CD8-positive, alpha-beta memory T cell (primary cell): Measurements from ENCODE around the gene GLYAT. TPM values are rescaled to one million over a fixed set of nuclear protein-coding genes. Genes with fewer than 3 reads are reported as not detected.

Source experiments
- CTCF ChIA-PET: fragments of 350-600 bp; sonication (Branson Sonifier 250); formaldehyde crosslinking; loops from one replicate; lab custom pipeline; 2021; ENCODE audit warnings: antibody characterized with exemption; lab: Charles Lee
- POLR2A ChIA-PET: fragments of 350-600 bp; sonication (Branson Sonifier 250); formaldehyde crosslinking; loops from one replicate; lab custom pipeline; 2021; ENCODE audit warnings: antibody characterized with exemption; lab: Charles Lee
- DNase-seq, 5 donors: peaks; one replicate each; pipeline versions ENCODE4 v3.0.0 to v3.0.0-alpha.2; 2020 to 2022; ENCODE audit warnings: mixed read lengths in 1 of 5
- H3K27ac ChIP-seq: one replicate; pipeline ENCODE4 v1.7.0; 2013; ENCODE audit warnings: low read depth, mild to moderate bottlenecking, low read length, moderate library complexity
- H3K27me3 ChIP-seq: 2 replicates; pipeline ENCODE4 v1.7.0; 2013; ENCODE audit warnings: low read length, mild to moderate bottlenecking; ENCODE audit not compliant: insufficient read depth, poor library complexity, severe bottlenecking
- H3K36me3 ChIP-seq: 2 replicates; pipeline ENCODE4 v1.7.0; 2013; ENCODE audit warnings: mild to moderate bottlenecking, low read length, moderate library complexity; ENCODE audit not compliant: insufficient read depth
- H3K4me1 ChIP-seq: 2 replicates; pipeline ENCODE4 v1.7.0; 2013; ENCODE audit warnings: mild to moderate bottlenecking, low read length, moderate library complexity; ENCODE audit not compliant: insufficient read depth
- H3K4me3 ChIP-seq: 2 replicates; pipeline ENCODE4 v1.7.0; 2013; ENCODE audit warnings: mild to moderate bottlenecking, low read length
- H3K9me3 ChIP-seq: 2 replicates; pipeline ENCODE4 v1.7.0; 2013; ENCODE audit warnings: mild to moderate bottlenecking, low read length
- H3K27ac Mint-ChIP-seq, 8 donors: one replicate each; pipeline ENCODE4 v1.8.0; 2020 to 2021; ENCODE audit warnings: mixed read lengths in 8 of 8, mild to moderate bottlenecking in 6 of 8, inconsistent platforms in 3 of 8, moderate library complexity in 3 of 8
- H3K27me3 Mint-ChIP-seq, 2 donors: one replicate each; pipeline ENCODE4 v1.8.0; 2020 to 2021; ENCODE audit warnings: mixed read lengths in 2 of 2, mild to moderate bottlenecking in 1 of 2, moderate library complexity in 1 of 2
- H3K36me3 Mint-ChIP-seq, 3 donors: one replicate each; pipeline ENCODE4 v1.8.0; 2020 to 2021; ENCODE audit warnings: mixed read lengths in 3 of 3, inconsistent platforms in 1 of 3, mild to moderate bottlenecking in 1 of 3
- H3K4me1 Mint-ChIP-seq, 3 donors: one replicate each; pipeline ENCODE4 v1.8.0; 2020 to 2021; ENCODE audit warnings: mixed read lengths in 3 of 3, inconsistent platforms in 1 of 3, mild to moderate bottlenecking in 1 of 3
- H3K4me3 Mint-ChIP-seq, 7 donors: one replicate each; pipeline ENCODE4 v1.8.0; 2020 to 2021; ENCODE audit warnings: mixed read lengths in 7 of 7, mild to moderate bottlenecking in 6 of 7, moderate library complexity in 4 of 7, inconsistent platforms in 2 of 7
- H3K9me3 Mint-ChIP-seq, 5 donors: one replicate each; pipeline ENCODE4 v1.8.0; 2020 to 2022; ENCODE audit warnings: mixed read lengths in 5 of 5, mild to moderate bottlenecking in 3 of 5, moderate library complexity in 2 of 5, inconsistent platforms in 1 of 5
- polyA plus RNA-seq: library from polyadenylated mRNA; unstranded; fragments of 300-500 nt; fragmentation: Illumina TruSeq; gene quantifications from one replicate; pipeline ENCODE4 v1.2.3, GENCODE V29; 2021
- total RNA-seq, 2 experiments: library from RNA; stranded (reverse); gene quantifications; one replicate each; pipeline ENCODE4 v1.2.3, GENCODE V29; 2021

GLYAT gene
- total and polyA plus RNA-seq, 3 experiments from 2014 or later = not detected

GRCh38 chr11:58740447-58740846 lies 8.7 kb upstream of the GLYAT start:
- ChIA-PET CTCF (no interaction called here), POLR2A (no interaction called here)
- Histone ChIP-seq H3K27ac (no peak overlapping the region), H3K4me3 (no peak overlapping the region), H3K9me3 (no peaks in the 10 kb centered on the region), H3K36me3 (no peaks in the 10 kb centered on the region), H3K27me3 (no peaks in the 10 kb centered on the region), H3K4me1 (no peaks in the 10 kb centered on the region)
- H3K36me3 Mint-ChIP-seq = peaks cover 0 to 4% (median 0%) of the 10 kb centered on the region in 3 donors
- H3K27ac Mint-ChIP-seq = no peak overlapping the region
- peaks cover 14 to 38% of the 10 kb centered on the region in 2 donors for H3K27me3 Mint-ChIP-seq
- peaks cover 10 to 25% (median 12%) of the 10 kb centered on the region in 5 donors for H3K9me3 Mint-ChIP-seq
- no peak for DNase-seq
- H3K4me3 Mint-ChIP-seq = no peak overlapping the region
- no peaks in the 10 kb centered on the region for H3K4me1 Mint-ChIP-seq

DNA sequence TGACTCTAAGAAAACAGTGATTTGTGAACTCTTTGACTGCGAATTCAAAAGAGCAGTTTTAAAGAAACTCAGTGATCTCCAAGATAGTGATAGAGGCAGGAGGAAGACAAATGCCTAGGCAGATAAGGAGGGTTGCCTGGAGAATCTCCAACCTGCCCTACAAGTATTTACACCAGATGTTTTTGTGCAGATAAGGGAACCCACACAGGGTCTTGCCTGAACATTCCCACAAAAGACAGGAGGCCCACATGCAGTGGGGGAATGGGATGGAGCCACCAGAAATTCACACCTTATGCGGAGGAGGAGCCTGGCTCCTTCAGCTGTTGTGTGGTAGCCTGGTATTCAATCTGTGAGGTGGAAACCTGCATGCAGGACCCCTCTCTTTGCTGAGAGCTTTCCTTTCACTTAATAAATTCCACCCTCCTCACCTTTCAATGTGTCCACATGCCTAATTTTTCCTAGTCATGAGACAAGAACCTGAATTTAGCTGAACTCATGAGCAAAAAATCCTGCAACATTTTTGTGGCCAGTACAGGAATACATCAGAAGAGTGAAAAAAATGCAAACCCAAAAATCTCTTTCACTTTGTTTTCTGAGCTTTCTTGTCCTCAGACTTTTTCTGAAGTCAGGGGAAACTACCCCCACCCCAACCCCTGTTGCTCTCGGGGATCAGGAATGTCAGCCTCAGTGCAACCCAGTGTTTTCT lies 8.1 kb upstream of the GLYAT start:
- H3K27ac Mint-ChIP-seq = no peak overlapping the region
- H3K9me3 Mint-ChIP-seq = peaks cover 9 to 25% (median 12%) of the 10 kb centered on the region in 5 donors
- H3K27me3 ChIP-seq = no peaks in the 10 kb centered on the region
- H3K27me3 Mint-ChIP-seq = peaks cover 15 to 44% of the 10 kb centered on the region in 2 donors
- no peaks in the 10 kb centered on the region for H3K36me3 ChIP-seq
- no peak for DNase-seq
- H3K4me1 ChIP-seq = no peaks in the 10 kb centered on the region
- no peaks in the 10 kb centered on the region for H3K4me1 Mint-ChIP-seq
- no peak overlapping the region for H3K4me3 ChIP-seq
- no peaks in the 10 kb centered on the region for H3K9me3 ChIP-seq
- H3K27ac ChIP-seq = no peak overlapping the region
- H3K4me3 Mint-ChIP-seq = no peak overlapping the region
- CTCF ChIA-PET = no interaction called here
- POLR2A ChIA-PET = no interaction called here
- peaks cover 0 to 4% (median 0%) of the 10 kb centered on the region in 3 donors for H3K36me3 Mint-ChIP-seq

DNA sequence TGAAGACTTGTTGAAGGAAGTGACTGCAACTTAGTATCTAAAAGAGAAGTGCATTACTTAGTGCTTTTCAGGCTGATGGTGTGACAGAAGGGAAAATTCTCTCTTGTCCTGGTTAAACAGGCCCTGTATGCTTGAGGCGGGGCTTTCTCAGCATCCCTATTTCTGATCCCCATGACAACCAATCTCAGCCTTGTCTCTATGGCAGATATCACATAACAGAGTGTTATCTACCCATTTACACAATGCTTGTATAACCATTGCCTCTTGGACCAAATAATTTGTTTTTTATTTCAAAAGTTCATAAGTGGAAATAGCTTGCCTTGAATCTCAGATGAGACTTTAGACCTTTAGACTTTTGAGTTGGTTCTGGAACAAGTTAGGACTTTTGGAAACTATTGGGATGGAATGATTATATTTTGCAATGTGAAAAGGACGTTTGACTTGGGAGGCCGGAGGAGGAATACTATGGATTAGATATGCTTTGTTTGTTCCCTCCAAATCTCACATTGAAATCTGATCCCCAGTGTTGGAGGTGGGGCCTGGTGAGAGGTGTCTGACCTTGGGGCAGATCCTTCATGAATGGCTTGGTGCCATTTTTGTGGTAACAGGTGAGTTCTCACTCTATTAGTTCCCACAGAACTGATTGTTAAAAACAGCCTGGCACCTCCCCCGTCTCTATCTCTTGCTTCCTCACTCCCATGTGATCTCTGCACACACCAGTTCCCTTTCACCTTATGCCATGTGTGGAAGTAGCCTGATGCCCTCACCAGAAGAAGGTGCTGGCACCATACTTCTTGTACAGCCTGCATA lies 3.1 kb upstream of the GLYAT start:
- H3K36me3 Mint-ChIP-seq = no peaks in the 10 kb centered on the region
- Histone ChIP-seq H3K4me3 (no peak overlapping the region), H3K27ac (no peak overlapping the region), H3K27me3 (no peaks in the 10 kb centered on the region), H3K36me3 (no peaks in the 10 kb centered on the region), H3K9me3 (no peaks in the 10 kb centered on the region), H3K4me1 (no peaks in the 10 kb centered on the region)
- no peak overlapping the region for H3K27ac Mint-ChIP-seq
- H3K27me3 Mint-ChIP-seq = peaks cover 8 to 53% of the 10 kb centered on the region in 2 donors
- ChIA-PET CTCF (no interaction called here), POLR2A (interaction anchor here (0.6 kb wide), 1 partner anchor 974 kb away, joined by 6 read pairs; no protein-coding TSS in a partner anchor)
- peaks cover 0 to 5% (median 0%) of the 10 kb centered on the region in 5 donors for H3K9me3 Mint-ChIP-seq
- no peak for DNase-seq
- H3K4me1 Mint-ChIP-seq = no peaks in the 10 kb centered on the region
- H3K4me3 Mint-ChIP-seq = no peak overlapping the region

DNA sequence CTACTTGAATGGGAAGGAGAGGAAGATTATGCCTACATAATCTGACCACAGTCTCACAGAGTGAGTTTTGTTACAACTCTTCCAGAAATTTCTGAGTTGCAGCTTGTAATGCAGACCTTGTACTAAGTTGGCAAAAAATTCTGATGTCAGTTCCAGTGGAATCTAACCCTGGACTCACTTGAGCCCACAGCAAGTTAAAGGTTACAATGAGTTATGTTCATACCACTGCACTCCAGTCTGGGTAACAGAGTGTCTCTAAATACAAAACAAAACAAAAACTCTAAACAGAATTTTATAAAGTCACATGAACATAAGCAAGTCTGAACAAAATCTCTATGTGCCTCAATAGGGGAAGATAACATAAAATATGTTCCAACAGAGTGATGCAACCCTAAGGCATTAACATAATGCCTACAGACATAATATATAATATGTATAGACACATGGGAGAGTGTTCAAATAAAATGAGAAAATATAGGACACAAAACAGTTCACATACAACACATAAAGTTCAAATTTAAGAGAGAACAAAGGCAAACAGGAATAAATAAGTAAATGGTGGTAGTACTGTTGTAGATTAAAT lies 1.1 kb downstream of the GLYAT start:
- ChIA-PET CTCF (no interaction called here), POLR2A (no interaction called here)
- Histone ChIP-seq H3K27me3 (no peaks in the 10 kb centered on the region), H3K9me3 (no peaks in the 10 kb centered on the region), H3K4me1 (peaks cover 37% of the 10 kb centered on the region), H3K36me3 (no peaks in the 10 kb centered on the region), H3K27ac (no peak overlapping the region), H3K4me3 (no peak overlapping the region)
- Mint-ChIP-seq H3K27me3 (peaks cover 6 to 23% of the 10 kb centered on the region in 2 donors), H3K4me3 (no peak overlapping the region), H3K4me1 (peaks cover 13 to 25% (median 18%) of the 10 kb centered on the region in 3 donors), H3K9me3 (no peaks in the 10 kb centered on the region), H3K36me3 (no peaks in the 10 kb centered on the region), H3K27ac (no peak overlapping the region)
- DNase-seq = no peak

GRCh38 chr11:58727415-58727797 lies 4.3 kb downstream of the GLYAT start:
- CTCF ChIA-PET = interaction anchor here (1.6 kb wide), 1 partner anchor 53 kb away, joined by 4 read pairs; no protein-coding TSS in a partner anchor
- DNase-seq = no peak
- POLR2A ChIA-PET = no interaction called here
- Mint-ChIP-seq H3K9me3 (no peaks in the 10 kb centered on the region), H3K27me3 (peaks cover under 1 to 9% of the 10 kb centered on the region in 2 donors), H3K4me3 (peak overlapping the region in 3 of 7 donors; percentile 2 to 24 (median 16)), H3K4me1 (peaks cover 16 to 30% (median 18%) of the 10 kb centered on the region in 3 donors), H3K36me3 (no peaks in the 10 kb centered on the region), H3K27ac (peak overlapping the region in 5 of 8 donors; percentile 34 to 82 (median 69))
- H3K36me3 ChIP-seq = no peaks in the 10 kb centered on the region
- H3K9me3 ChIP-seq = no peaks in the 10 kb centered on the region
- H3K27ac ChIP-seq = no peak overlapping the region
- no peak overlapping the region for H3K4me3 ChIP-seq
- H3K27me3 ChIP-seq = no peaks in the 10 kb centered on the region
- peaks cover 37% of the 10 kb centered on the region for H3K4me1 ChIP-seq

GRCh38 chr11:58726737-58727414 lies 4.9 kb downstream of the GLYAT start:
- no peaks in the 10 kb centered on the region for H3K9me3 Mint-ChIP-seq
- H3K4me3 Mint-ChIP-seq = peak overlapping the region in 4 of 7 donors; percentile 2 to 24 (median 10)
- ChIA-PET CTCF (interaction anchor here (1.6 kb wide), 1 partner anchor 53 kb away, joined by 4 read pairs; no protein-coding TSS in a partner anchor), POLR2A (no interaction called here)
- Histone ChIP-seq H3K27me3 (no peaks in the 10 kb centered on the region), H3K4me1 (peaks cover 37% of the 10 kb centered on the region), H3K4me3 (no peak overlapping the region), H3K27ac (peak overlapping the region; percentile 12), H3K36me3 (no peaks in the 10 kb centered on the region), H3K9me3 (no peaks in the 10 kb centered on the region)
- peaks cover 16 to 30% (median 18%) of the 10 kb centered on the region in 3 donors for H3K4me1 Mint-ChIP-seq
- DNase-seq = peak in 1 of 5 donors; percentile 62
- peaks cover 0 to 4% of the 10 kb centered on the region in 2 donors for H3K27me3 Mint-ChIP-seq
- no peaks in the 10 kb centered on the region for H3K36me3 Mint-ChIP-seq
- H3K27ac Mint-ChIP-seq = peak overlapping the region in 6 of 8 donors; percentile 7 to 82 (median 52)

- Histone ChIP-seq H3K4me1 (no peaks in the 10 kb centered on the region), H3K27me3 (no peaks in the 10 kb centered on the region), H3K4me3 (no peak overlapping the region), H3K27ac (no peak overlapping the region), H3K9me3 (no peaks in the 10 kb centered on the region), H3K36me3 (no peaks in the 10 kb centered on the region)
- no peak for DNase-seq
- Mint-ChIP-seq H3K4me3 (no peak overlapping the region), H3K4me1 (no peaks in the 10 kb centered on the region), H3K27ac (no peak overlapping the region), H3K36me3 (no peaks in the 10 kb centered on the region), H3K9me3 (no peaks in the 10 kb centered on the region), H3K27me3 (no peaks in the 10 kb centered on the region)
- ChIA-PET POLR2A (no interaction called here), CTCF (no interaction called here)
Measured at GRCh38 chr11:58719406-58720117, 12.2 kb downstream of the GLYAT start.
